DND-41 (cell line): Measurements from ENCODE around the gene SP140.

Experiments
- CTCF ChIP-seq: IDR thresholded peaks from 2 replicates; pipeline ENCODE4 v1.5.1; 2012; ENCODE audit warnings: borderline replicate concordance, low read length, moderate library complexity, mild to moderate bottlenecking; ENCODE audit not compliant: poor library complexity, severe bottlenecking; ENCODE audit errors: extremely low read depth
- EZH2 ChIP-seq: IDR thresholded peaks from 3 replicates; pipeline ENCODE4 v1.6.1; 2012; ENCODE audit warnings: borderline replicate concordance, low read depth, mild to moderate bottlenecking, moderate library complexity, low read length, inconsistent platforms; ENCODE audit not compliant: severe bottlenecking

DNA sequence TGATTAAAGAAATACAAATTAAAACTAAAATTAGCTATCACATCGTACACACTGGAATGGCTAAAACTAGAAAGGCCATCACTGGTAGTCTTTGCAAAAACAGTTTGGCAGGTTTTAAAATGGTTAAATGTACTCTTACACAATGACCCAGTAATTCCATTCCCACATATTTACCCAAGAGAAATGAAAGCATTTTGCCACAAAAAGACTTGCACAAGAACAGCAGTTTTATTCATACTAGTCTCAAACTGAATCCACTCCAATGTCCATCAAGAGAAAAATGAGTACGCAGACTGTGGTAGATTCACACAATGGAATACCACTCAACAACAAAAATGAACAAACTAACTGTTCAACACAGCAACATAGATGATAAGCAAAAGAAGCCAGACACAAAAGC is 130.5 kb downstream of the SP140 start:
- TF ChIP-seq CTCF = no peak
- TF ChIP-seq EZH2 = no peak
